Ovary (tissue), 9 donors: ENCODE measurements around the gene CDK19. TPM values are rescaled to one million over a fixed set of nuclear protein-coding genes. Genes with fewer than 3 reads are reported as not detected.
"Not testable (repeated sequence)": the region's sequence is repeated elsewhere in the genome, so short reads cannot be mapped to it uniquely, and the experiment has no call there.

ENCODE experiments used
- DNase-seq, 5 donors: peaks; one replicate each; pipeline ENCODE4 v3.0.0-alpha.2; 2019 to 2020
- H3K27ac ChIP-seq, 2 donors: fragments of 200-600 bp; one replicate each; pipeline versions ENCODE4 v1.5.1 to v1.8.0; 2019 to 2022
- H3K27me3 ChIP-seq: fragments of 200-600 bp; one replicate; pipeline ENCODE4 v1.8.0; 2022
- H3K36me3 ChIP-seq: fragments of 200-600 bp; sonication (generic); one replicate; pipeline ENCODE4 v1.5.1; 2019
- H3K4me1 ChIP-seq: one replicate; pipeline ENCODE4 v1.8.1; 2013; ENCODE audit warnings: mild to moderate bottlenecking, moderate library complexity; ENCODE audit not compliant: insufficient read depth
- H3K4me3 ChIP-seq: fragments of 200-600 bp; sonication (generic); one replicate; pipeline ENCODE4 v1.5.1; 2017
- H3K9me3 ChIP-seq, 2 donors: fragments of 200-600 bp in 1 of 2; sonication (generic) in 1 of 2; one replicate each; pipeline versions ENCODE4 v1.5.1 to v1.8.1; 2013 to 2019; ENCODE audit warnings: mild to moderate bottlenecking in 1 of 2, moderate library complexity in 1 of 2
- CTCF ChIP-seq, 3 donors: fragments of 450-650 bp in 2 of 3; fragments of 200-600 bp in 1 of 3; IDR thresholded peaks; one replicate each; pipeline versions ENCODE4 v1.5.1 to v1.8.0; 2016 to 2022; ENCODE audit warnings: antibody characterized with exemption in 3 of 3, mild to moderate bottlenecking in 1 of 3
- EP300 ChIP-seq: sonication (generic); formaldehyde crosslinking; IDR thresholded peaks from one replicate; pipeline ENCODE4 v1.6.1; 2017; ENCODE audit warnings: antibody characterized with exemption
- POLR2A ChIP-seq: fragments of 450-650 bp; IDR thresholded peaks from one replicate; pipeline ENCODE4 v1.6.1; 2017; ENCODE audit warnings: antibody characterized with exemption, mild to moderate bottlenecking, moderate library complexity
- WGBS, 3 donors: extraction: QIAGEN DNeasy Blood & Tissue Kit in 1 of 3; methylation state at CpG; one replicate each; pipeline versions ENCODE4 v1.1.5 to v1.1.7; 2013 to 2017; 5-methylcytosine and 5-hydroxymethylcytosine counted together
- intact Hi-C, 4 donors: fragments of 100-400 bp; cut with DNase I; formaldehyde crosslinking; loops; one replicate each; pipeline versions ENCODE4 v1.11.0 to v1.15.1; 2022 to 2023
- polyA plus RNA-seq, 2 donors: library from polyadenylated mRNA; stranded (reverse); fragments of 200-250 nt in 1 of 2; fragments of 350-450 nt in 1 of 2; fragmentation: Illumina TruSeq in 1 of 2; extraction: RNeasy Lipid Tissue Mini Kit (QIAGEN cat#74804) in 1 of 2; gene quantifications; one replicate each; pipeline ENCODE4 v1.2.3, GENCODE V29; 2013 to 2014
- total RNA-seq, 7 donors: library from RNA; depleted of rRNA in 2 of 7; stranded (reverse); fragments of >200 nt in 2 of 7; fragmentation: NEBNext Ultra II Directional in 3 of 7; extraction: Animal tissue kit (Norgen Biotek cat#: 25700) in 3 of 7; gene quantifications; one replicate each; pipeline versions ENCODE4 v1.1.0 to v1.2.4, GENCODE V29; 2016 to 2023
- donor health status: DM: no; HTN: no; CAD: no; lungs with moderate emphysema.
- donor health status: DM: no; HTN: no; CAD: no.
- donor health status: Bipolar disorder and iron deficiency.
- donor health status: DM: yes; HTN: yes; CAD: no.
- donor health status: DM: no; HTN: no; CAD: no.
- donor health status: DM: yes; HTN: yes; CAD: no.

CDK19 gene
- total and polyA plus RNA-seq, 9 donors = 9.8 to 20.8 (median 16.7) TPM

- 75 to 91% (median 87%) methylated on average over 4 of the region's 4 CpGs for WGBS, 3 donors
- TF ChIP-seq CTCF (IDR thresholded peaks at IDR 0.05) = no peak
- TF ChIP-seq POLR2A = no peak
- no peak for TF ChIP-seq EP300
These were observed 34.5 kb upstream of the CDK19 start for GRCh38 chr6:110849781-110850180.

GRCh38 chr6:110841266-110841665 is 26.0 kb upstream of the CDK19 start:
- H3K27me3 ChIP-seq = no peaks in the 10 kb centered on the region
- DNase-seq = no peak
- H3K9me3 ChIP-seq = no peaks in the 10 kb centered on the region
- no peak overlapping the region for H3K27ac ChIP-seq
- WGBS, 3 donors = 93 to 96% (median 95%) methylated on average over 6 of the region's 6 CpGs
- no peaks in the 10 kb centered on the region for H3K36me3 ChIP-seq
- H3K4me3 ChIP-seq = no peak overlapping the region
- H3K4me1 ChIP-seq = no peaks in the 10 kb centered on the region
- intact Hi-C loops = no loop called here
- TF ChIP-seq POLR2A (no peak), CTCF (IDR thresholded peaks at IDR 0.05) (no peak), EP300 (no peak)

More at GRCh38 chr6:110849781-110850180, 34.5 kb upstream of the CDK19 start:
- Histone ChIP-seq H3K27ac (no peak overlapping the region), H3K4me3 (no peak overlapping the region), H3K27me3 (no peaks in the 10 kb centered on the region), H3K9me3 (no peaks in the 10 kb centered on the region), H3K4me1 (no peaks in the 10 kb centered on the region), H3K36me3 (no peaks in the 10 kb centered on the region)
- no peak for DNase-seq
- intact Hi-C loops = no loop called here

GRCh38 chr6:110835751-110836150 is 20.5 kb upstream of the CDK19 start:
- intact Hi-C loops, H3K36me3 ChIP-seq, DNase-seq, H3K27ac ChIP-seq, H3K27me3 ChIP-seq, H3K4me3 ChIP-seq, H3K4me1 ChIP-seq, H3K9me3 ChIP-seq: not testable (repeated sequence)
- WGBS, 3 donors = 72 to 81% (median 76%) methylated on average over 5 of the region's 5 CpGs

GRCh38 chr6:110833831-110834230 is 18.6 kb upstream of the CDK19 start:
- no peaks in the 10 kb centered on the region for H3K9me3 ChIP-seq
- no peaks in the 10 kb centered on the region for H3K4me1 ChIP-seq
- H3K36me3 ChIP-seq = no peaks in the 10 kb centered on the region
- H3K4me3 ChIP-seq = no peak overlapping the region
- no peak for DNase-seq
- H3K27ac ChIP-seq = no peak overlapping the region
- WGBS, 3 donors = 84 to 88% (median 87%) methylated on average over 6 of the region's 6 CpGs
- intact Hi-C loops = no loop called here
- no peaks in the 10 kb centered on the region for H3K27me3 ChIP-seq
- TF ChIP-seq EP300 (no peak), CTCF (IDR thresholded peaks at IDR 0.05) (no peak), POLR2A (no peak)

GRCh38 chr6:110831405-110831804 is 16.1 kb upstream of the CDK19 start:
- WGBS, 3 donors = 95 to 97% (median 96%) methylated on average over 6 of the region's 6 CpGs
- H3K9me3 ChIP-seq = no peaks in the 10 kb centered on the region
- no peak overlapping the region for H3K4me3 ChIP-seq

More at GRCh38 chr6:110831405-110831804, 16.1 kb upstream of the CDK19 start:
- intact Hi-C loops = no loop called here
- no peaks in the 10 kb centered on the region for H3K4me1 ChIP-seq
- no peaks in the 10 kb centered on the region for H3K27me3 ChIP-seq
- TF ChIP-seq POLR2A (no peak), EP300 (no peak), CTCF (IDR thresholded peaks at IDR 0.05) (no peak)
- DNase-seq = no peak
- no peak overlapping the region for H3K27ac ChIP-seq
- H3K36me3 ChIP-seq = no peaks in the 10 kb centered on the region
